OCI-LY1 (cell line): ENCODE data around the gene HELT.

ENCODE experiments used
- CTCF ChIP-seq: fragments of 200-600 bp; sonication (generic), shearing (Covaris generic); IDR thresholded peaks from 2 replicates; pipeline ENCODE4 v1.5.1; 2017; ENCODE audit warnings: mild to moderate bottlenecking, antibody characterized with exemption, low read length, moderate library complexity, mixed read lengths
- EZH2 ChIP-seq: fragments of 200-600 bp; sonication (generic), shearing (Covaris generic); IDR thresholded peaks from 2 replicates; pipeline ENCODE4 v1.8.0; 2017; ENCODE audit warnings: borderline replicate concordance, mixed run types, mild to moderate bottlenecking, antibody characterized with exemption, low read length, moderate library complexity, mixed read lengths

- TF ChIP-seq EZH2 = no peak
- no peak for TF ChIP-seq CTCF
Observed at GRCh38 chr4:184979461-184980124, 38.7 kb upstream of the HELT start.
